ENCODE results near the gene SMARCD1. TPM values are rescaled to one million over a fixed set of nuclear protein-coding genes. Genes with fewer than 3 reads are reported as not detected.

Gene SMARCD1
- total and polyA plus RNA-seq, 2 experiments from 2014 or later, result 124 to 287 TPM

DNA sequence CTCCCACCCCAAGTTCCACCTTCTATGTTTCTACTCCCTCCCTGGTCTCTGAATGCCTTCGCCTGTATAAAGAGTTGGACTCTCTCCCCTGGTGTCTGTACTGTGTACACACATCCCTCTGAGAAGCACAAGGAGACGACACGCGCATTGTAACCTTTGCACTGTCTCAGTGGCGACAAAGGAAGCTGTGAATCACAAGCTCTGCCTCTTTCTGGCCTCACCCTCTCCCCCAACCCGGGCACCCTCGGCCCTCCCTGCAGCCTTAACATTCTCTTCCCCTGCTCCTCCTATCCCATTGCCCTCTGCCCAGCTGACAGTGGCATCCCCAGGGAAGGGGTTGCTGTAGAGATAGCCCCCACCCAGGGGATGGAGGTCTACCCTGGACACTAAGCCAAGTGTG, 2.5 kb upstream of the SMARCD1 start:
- H3K4me2 ChIP-seq, result no peak overlapping the region
- H3K9me2 ChIP-seq (ENCODE audit: insufficient read depth), result no peaks in the 10 kb centered on the region
- no peak overlapping the region for H3K4me3 ChIP-seq
- H2AFZ ChIP-seq, result no peak overlapping the region
- Mint-ChIP-seq H3K4me3 (no peak overlapping the region), H3K9me3 (no peaks in the 10 kb centered on the region; the same call in 2 of the 3 replicates), H3K36me3 (ENCODE audit: low read depth) (peaks cover 21% of the 10 kb centered on the region), H3K27ac (no peak overlapping the region; the same call in 1 of the 2 replicates), H3K27me3 (ENCODE audit: insufficient read depth, low read depth, poor library complexity) (peaks cover 7% of the 10 kb centered on the region), H3K4me1 (peaks cover 30% of the 10 kb centered on the region)
- DNase-seq (ENCODE audit: low spot score), result no peak
- H3K27me3 ChIP-seq (ENCODE audit: insufficient read depth), result peaks cover 28% of the 10 kb centered on the region
- H3F3A ChIP-seq (replicated peaks; ENCODE audit: low read depth), result peaks cover 19% of the 10 kb centered on the region
- TF ChIP-seq NANOG (IDR thresholded peaks at IDR 0.05; ENCODE audit: borderline replicate concordance) (no peak), EZH2phosphoT487 (IDR thresholded peaks at IDR 0.05; ENCODE audit: unreplicated experiment) (no peak), ZNF331 (CRISPR knock-in tag; IDR thresholded peaks at IDR 0.05; ENCODE audit: low read depth) (no peak), EZH2 (IDR thresholded peaks at IDR 0.05; ENCODE audit: low read depth, unreplicated experiment) (no peak), POLR2AphosphoS5 (IDR thresholded peaks at IDR 0.05; ENCODE audit: low read depth) (no peak), CREB1 (CRISPR knock-in tag; IDR thresholded peaks at IDR 0.05; ENCODE audit: low read depth) (no peak), STAT1 (IDR thresholded peaks at IDR 0.05; ENCODE audit: unreplicated experiment) (no peak), ZNF114 (CRISPR knock-in tag; IDR thresholded peaks at IDR 0.05) (no peak), JUNB (IDR thresholded peaks at IDR 0.05; ENCODE audit: unreplicated experiment) (no peak)
- TF ChIP-seq, protein P1, sequence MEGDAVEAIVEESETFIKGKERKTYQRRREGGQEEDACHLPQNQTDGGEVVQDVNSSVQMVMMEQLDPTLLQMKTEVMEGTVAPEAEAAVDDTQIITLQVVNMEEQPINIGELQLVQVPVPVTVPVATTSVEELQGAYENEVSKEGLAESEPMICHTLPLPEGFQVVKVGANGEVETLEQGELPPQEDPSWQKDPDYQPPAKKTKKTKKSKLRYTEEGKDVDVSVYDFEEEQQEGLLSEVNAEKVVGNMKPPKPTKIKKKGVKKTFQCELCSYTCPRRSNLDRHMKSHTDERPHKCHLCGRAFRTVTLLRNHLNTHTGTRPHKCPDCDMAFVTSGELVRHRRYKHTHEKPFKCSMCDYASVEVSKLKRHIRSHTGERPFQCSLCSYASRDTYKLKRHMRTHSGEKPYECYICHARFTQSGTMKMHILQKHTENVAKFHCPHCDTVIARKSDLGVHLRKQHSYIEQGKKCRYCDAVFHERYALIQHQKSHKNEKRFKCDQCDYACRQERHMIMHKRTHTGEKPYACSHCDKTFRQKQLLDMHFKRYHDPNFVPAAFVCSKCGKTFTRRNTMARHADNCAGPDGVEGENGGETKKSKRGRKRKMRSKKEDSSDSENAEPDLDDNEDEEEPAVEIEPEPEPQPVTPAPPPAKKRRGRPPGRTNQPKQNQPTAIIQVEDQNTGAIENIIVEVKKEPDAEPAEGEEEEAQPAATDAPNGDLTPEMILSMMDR (conservative IDR thresholded peaks at IDR 0.05; ENCODE audit: low read depth in 2 of 2), result no peak
- TF ChIP-seq, protein P2, sequence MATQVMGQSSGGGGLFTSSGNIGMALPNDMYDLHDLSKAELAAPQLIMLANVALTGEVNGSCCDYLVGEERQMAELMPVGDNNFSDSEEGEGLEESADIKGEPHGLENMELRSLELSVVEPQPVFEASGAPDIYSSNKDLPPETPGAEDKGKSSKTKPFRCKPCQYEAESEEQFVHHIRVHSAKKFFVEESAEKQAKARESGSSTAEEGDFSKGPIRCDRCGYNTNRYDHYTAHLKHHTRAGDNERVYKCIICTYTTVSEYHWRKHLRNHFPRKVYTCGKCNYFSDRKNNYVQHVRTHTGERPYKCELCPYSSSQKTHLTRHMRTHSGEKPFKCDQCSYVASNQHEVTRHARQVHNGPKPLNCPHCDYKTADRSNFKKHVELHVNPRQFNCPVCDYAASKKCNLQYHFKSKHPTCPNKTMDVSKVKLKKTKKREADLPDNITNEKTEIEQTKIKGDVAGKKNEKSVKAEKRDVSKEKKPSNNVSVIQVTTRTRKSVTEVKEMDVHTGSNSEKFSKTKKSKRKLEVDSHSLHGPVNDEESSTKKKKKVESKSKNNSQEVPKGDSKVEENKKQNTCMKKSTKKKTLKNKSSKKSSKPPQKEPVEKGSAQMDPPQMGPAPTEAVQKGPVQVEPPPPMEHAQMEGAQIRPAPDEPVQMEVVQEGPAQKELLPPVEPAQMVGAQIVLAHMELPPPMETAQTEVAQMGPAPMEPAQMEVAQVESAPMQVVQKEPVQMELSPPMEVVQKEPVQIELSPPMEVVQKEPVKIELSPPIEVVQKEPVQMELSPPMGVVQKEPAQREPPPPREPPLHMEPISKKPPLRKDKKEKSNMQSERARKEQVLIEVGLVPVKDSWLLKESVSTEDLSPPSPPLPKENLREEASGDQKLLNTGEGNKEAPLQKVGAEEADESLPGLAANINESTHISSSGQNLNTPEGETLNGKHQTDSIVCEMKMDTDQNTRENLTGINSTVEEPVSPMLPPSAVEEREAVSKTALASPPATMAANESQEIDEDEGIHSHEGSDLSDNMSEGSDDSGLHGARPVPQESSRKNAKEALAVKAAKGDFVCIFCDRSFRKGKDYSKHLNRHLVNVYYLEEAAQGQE (IDR thresholded peaks at IDR 0.05; ENCODE audit: unreplicated experiment), result no peak
- TF ChIP-seq, protein P3, sequence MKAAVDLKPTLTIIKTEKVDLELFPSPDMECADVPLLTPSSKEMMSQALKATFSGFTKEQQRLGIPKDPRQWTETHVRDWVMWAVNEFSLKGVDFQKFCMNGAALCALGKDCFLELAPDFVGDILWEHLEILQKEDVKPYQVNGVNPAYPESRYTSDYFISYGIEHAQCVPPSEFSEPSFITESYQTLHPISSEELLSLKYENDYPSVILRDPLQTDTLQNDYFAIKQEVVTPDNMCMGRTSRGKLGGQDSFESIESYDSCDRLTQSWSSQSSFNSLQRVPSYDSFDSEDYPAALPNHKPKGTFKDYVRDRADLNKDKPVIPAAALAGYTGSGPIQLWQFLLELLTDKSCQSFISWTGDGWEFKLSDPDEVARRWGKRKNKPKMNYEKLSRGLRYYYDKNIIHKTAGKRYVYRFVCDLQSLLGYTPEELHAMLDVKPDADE (IDR thresholded peaks at IDR 0.05), result no peak
- TF ChIP-seq, protein P4, sequence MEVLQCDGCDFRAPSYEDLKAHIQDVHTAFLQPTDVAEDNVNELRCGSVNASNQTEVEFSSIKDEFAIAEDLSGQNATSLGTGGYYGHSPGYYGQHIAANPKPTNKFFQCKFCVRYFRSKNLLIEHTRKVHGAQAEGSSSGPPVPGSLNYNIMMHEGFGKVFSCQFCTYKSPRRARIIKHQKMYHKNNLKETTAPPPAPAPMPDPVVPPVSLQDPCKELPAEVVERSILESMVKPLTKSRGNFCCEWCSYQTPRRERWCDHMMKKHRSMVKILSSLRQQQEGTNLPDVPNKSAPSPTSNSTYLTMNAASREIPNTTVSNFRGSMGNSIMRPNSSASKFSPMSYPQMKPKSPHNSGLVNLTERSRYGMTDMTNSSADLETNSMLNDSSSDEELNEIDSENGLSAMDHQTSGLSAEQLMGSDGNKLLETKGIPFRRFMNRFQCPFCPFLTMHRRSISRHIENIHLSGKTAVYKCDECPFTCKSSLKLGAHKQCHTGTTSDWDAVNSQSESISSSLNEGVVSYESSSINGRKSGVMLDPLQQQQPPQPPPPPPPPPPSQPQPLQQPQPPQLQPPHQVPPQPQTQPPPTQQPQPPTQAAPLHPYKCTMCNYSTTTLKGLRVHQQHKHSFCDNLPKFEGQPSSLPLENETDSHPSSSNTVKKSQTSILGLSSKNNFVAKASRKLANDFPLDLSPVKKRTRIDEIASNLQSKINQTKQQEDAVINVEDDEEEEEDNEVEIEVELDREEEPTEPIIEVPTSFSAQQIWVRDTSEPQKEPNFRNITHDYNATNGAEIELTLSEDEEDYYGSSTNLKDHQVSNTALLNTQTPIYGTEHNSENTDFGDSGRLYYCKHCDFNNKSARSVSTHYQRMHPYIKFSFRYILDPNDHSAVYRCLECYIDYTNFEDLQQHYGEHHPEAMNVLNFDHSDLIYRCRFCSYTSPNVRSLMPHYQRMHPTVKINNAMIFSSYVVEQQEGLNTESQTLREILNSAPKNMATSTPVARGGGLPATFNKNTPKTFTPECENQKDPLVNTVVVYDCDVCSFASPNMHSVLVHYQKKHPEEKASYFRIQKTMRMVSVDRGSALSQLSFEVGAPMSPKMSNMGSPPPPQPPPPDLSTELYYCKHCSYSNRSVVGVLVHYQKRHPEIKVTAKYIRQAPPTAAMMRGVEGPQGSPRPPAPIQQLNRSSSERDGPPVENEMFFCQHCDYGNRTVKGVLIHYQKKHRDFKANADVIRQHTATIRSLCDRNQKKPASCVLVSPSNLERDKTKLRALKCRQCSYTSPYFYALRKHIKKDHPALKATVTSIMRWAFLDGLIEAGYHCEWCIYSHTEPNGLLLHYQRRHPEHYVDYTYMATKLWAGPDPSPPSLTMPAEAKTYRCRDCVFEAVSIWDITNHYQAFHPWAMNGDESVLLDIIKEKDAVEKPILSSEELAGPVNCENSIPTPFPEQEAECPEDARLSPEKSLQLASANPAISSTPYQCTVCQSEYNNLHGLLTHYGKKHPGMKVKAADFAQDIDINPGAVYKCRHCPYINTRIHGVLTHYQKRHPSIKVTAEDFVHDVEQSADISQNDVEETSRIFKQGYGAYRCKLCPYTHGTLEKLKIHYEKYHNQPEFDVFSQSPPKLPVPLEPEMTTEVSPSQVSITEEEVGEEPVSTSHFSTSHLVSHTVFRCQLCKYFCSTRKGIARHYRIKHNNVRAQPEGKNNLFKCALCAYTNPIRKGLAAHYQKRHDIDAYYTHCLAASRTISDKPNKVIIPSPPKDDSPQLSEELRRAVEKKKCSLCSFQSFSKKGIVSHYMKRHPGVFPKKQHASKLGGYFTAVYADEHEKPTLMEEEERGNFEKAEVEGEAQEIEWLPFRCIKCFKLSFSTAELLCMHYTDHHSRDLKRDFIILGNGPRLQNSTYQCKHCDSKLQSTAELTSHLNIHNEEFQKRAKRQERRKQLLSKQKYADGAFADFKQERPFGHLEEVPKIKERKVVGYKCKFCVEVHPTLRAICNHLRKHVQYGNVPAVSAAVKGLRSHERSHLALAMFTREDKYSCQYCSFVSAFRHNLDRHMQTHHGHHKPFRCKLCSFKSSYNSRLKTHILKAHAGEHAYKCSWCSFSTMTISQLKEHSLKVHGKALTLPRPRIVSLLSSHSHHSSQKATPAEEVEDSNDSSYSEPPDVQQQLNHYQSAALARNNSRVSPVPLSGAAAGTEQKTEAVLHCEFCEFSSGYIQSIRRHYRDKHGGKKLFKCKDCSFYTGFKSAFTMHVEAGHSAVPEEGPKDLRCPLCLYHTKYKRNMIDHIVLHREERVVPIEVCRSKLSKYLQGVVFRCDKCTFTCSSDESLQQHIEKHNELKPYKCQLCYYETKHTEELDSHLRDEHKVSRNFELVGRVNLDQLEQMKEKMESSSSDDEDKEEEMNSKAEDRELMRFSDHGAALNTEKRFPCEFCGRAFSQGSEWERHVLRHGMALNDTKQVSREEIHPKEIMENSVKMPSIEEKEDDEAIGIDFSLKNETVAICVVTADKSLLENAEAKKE (CRISPR knock-in tag; IDR thresholded peaks at IDR 0.05), result no peak
- ATAC-seq, result no peak
- peaks cover 4% of the 10 kb centered on the region for H4K20me1 ChIP-seq (replicated peaks; ENCODE audit: insufficient read depth)
- no peak overlapping the region for H3K27ac ChIP-seq (ENCODE audit: low read depth)
- H3K79me2 ChIP-seq (replicated peaks; ENCODE audit: insufficient read depth), result peaks cover 22% of the 10 kb centered on the region
- H3K4me1 ChIP-seq (ENCODE audit: insufficient read depth), result peaks cover 5% of the 10 kb centered on the region
- H3K36me3 ChIP-seq (ENCODE audit: insufficient read depth), result peaks cover 6% of the 10 kb centered on the region; the same call in 1 of the 2 replicates
